ENCODE measurements around the gene ETFA. TPM values are rescaled to one million over a fixed set of nuclear protein-coding genes. Genes with fewer than 3 reads are reported as not detected.
A peak's percentile ranks its signal among the peaks of the same experiment; 100 is the strongest.

The ETFA gene
- polyA plus RNA-seq, 3 donors: 153 to 173 (median 166) TPM

GRCh38 chr15:76208786-76209424 lies 102.4 kb downstream of the ETFA start:
- no peak for DNase-seq (ENCODE audit: extremely low read depth in 1 of 11, low read depth in 9 of 11, low spot score in 4 of 11)

GRCh38 chr15:76208084-76208785 lies 103.0 kb downstream of the ETFA start:
- DNase-seq (ENCODE audit: extremely low read depth in 1 of 11, low read depth in 9 of 11, low spot score in 4 of 11): no peak

- no peak for DNase-seq (ENCODE audit: extremely low read depth in 1 of 11, low read depth in 9 of 11, low spot score in 4 of 11)
Observed at GRCh38 chr15:76206325-76206976, 104.8 kb downstream of the ETFA start.

DNA sequence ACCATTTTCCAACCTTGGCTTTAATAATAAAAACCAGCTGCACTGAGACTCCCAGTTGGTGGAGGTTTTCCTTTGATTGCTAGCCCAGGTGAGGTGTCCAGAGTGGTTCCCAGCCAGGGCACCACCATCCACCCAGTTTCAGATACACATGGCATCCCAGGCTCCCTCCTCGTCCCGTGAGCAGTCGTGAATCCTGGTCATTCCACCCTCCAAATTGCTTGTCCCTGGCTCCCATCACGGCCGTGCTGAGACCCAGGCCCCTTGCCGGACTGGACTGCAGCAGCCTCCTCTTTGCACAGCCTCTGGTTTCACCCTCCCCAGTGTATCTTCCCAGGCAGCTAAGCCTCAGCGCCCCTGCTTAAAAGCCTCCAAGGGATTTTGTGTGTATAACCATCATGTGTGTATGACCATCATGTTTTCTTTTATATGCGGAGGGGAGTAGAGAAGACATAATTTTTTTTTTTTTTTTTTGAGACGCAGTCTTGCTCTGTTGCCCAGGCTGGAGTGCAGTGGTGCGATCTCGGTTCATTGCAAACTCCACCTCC lies 106.3 kb downstream of the ETFA start:
- DNase-seq (ENCODE audit: extremely low read depth in 1 of 11, low read depth in 9 of 11, low spot score in 4 of 11): no peak

DNA sequence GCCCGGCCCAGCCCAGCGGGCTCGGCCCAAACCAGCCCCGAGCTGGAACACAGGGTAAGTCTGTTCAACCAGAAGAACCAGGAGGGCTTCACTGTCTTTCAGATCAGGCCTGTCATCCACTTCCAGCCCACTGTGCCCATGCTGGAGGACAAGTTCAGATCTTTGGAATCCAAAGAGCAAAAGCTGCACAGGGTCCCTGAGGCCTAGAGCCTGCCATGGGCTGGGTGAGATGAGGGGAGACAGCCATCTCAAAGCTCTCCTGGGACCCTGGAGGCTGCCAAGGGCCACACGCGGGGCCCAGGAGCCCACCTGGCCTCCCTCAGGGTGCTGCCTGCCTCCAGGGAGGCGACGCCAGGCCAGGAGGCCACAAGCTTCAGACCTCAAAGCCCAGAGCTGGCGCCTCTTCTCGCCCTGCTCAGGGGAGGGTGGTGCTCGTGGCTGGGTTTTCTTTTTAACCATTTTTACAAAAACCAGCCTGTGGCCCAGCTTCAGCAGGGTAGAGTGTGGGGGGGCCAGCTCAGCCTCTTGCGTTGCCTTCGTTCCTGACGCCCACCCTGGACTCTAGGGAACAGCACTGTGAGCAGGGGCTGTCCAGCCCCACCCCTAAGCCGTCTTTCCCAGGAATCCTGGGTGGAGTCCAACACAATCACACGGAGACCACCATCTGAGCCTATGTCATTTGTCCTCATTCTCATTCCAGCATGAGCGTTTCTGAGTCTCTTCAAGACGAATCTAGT lies 107.0 kb downstream of the ETFA start:
- no peak for DNase-seq (ENCODE audit: extremely low read depth in 1 of 11, low read depth in 9 of 11, low spot score in 4 of 11)

DNA sequence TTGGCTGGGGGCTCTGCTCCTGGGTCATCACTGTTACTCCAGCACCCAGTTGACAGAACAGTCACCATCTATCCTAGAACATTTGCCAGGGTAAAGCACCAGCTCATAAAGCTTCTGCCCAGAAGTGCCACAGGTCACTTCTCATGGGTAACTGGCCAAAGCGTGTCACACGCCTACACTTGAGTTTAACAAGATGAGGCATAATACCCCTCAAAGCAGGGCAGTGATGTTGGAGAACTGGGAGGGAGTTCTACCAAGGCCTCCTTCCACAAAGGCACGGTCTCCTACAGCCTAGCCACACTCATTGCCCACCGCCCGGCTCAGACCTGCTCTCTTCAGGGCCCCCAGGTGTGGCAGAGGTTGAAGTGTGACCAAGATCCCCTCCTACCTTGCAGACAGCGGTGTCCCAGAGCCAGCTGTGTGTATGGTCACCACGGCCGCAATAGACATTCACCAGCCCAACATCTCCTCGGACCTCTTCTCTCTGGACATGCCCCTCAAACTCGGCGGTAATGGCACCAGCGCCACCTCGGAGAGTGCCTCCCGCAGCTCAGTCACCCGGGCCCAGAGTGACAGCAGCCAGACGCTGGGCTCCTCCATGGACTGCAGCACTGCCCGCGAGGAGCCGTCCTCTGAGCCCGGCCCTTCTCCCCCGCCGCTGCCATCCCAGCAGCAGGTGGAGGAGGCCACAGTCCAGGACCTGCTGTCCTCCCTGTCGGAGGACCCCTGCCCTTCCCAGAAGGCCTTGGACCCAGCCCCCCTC lies 107.7 kb downstream of the ETFA start:
- no peak for DNase-seq (ENCODE audit: extremely low read depth in 1 of 11, low read depth in 9 of 11, low spot score in 4 of 11)

GRCh38 chr15:76201536-76202255 lies 109.6 kb downstream of the ETFA start:
- DNase-seq (ENCODE audit: extremely low read depth in 1 of 11, low read depth in 9 of 11, low spot score in 4 of 11): no peak

DNA sequence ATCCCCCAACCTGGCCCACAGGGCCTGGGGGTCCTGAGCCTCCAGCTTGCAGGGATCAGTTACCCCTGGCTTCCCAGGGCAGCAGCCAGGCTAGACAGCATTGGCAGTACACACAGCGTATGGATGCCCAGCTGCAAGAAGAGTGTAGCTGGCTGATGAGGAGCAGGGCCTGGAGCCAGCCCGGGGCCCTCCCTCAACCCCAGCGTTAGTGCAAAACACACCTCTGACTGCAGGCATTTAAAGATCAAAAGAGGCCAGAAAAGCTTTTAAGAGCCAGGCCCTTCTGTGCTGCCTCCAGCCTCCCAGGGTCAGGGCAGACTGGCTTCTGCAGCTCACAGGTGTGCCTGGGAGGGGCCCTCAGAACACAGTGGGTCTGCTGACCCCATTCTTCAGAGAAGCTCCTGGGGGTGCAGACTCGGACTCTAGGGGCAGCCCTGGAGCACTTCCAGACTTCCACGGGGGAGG lies 110.6 kb downstream of the ETFA start:
- no peak for DNase-seq (ENCODE audit: extremely low read depth in 1 of 11, low read depth in 9 of 11, low spot score in 4 of 11)

DNA sequence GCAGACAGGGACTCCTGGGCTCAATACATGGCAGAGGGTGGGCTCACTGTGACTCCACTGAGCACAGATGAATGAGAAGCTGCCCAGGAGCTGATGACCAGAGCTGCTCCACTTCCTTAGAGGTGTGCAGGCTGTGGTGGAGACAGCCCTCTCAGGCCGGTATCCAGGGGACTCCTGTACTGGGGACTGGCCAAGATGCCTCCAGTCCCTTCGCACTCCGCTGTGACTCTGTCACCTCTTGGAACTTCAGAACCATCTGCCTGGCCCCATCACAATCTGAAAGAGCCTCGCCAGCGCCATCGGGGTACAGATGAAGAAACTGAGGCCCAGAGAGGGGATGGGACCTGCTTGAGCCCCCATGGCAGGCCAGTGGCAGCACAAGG lies 111.2 kb downstream of the ETFA start:
- no peak for DNase-seq (ENCODE audit: extremely low read depth in 1 of 11, low read depth in 9 of 11, low spot score in 4 of 11)

DNA sequence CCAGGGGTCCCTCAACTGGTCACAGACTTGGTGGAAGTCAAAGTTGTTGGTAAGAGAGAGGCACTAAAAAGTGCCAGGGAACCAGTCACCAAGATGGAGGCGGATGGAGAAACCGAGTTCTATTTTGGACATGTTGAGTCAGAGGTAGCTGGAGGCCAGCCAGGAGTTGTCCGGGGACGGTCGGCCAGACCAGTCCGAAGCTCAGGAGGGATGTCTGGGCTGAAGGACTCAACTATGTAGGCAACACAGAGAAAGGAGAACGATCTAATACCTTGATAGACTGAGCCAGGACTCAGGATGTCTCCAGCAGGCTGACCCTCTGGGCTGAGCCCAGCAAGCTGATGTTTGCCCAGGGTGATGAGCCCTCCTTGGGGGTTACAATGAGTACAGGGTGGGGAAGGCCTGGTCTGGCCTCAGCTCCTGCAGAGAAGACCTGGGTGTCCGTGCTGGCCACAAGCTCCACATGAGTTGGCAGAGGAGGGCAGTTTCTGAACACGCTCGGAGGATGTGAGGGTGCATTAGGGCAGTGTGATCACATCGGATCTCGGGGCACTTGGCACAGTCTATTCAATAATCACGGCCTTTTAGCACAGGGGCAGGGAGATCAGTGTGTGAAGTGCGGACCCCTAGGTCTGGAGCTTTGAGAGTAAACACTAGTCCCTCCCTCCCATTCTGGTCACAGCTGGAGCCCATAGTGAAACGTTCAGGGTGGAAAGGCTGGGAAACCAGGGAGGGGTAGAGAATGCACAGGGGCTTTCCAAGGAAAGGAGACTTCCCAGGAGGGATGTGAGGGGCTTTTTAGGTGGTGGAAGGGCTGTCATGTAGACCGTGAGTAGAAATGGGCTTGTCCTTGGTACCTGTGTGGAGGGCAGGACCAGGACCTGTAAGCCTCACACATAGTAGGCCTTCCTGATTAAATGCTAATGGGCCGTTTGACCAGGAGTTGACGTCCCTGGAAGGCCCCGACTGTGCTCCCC lies 111.9 kb downstream of the ETFA start:
- DNase-seq (ENCODE audit: extremely low read depth in 1 of 11, low read depth in 9 of 11, low spot score in 4 of 11): no peak

- no peak for DNase-seq (ENCODE audit: extremely low read depth in 1 of 11, low read depth in 9 of 11, low spot score in 4 of 11)
Observed at GRCh38 chr15:76198456-76199105, 112.7 kb downstream of the ETFA start.

GRCh38 chr15:76197703-76198455 lies 113.4 kb downstream of the ETFA start:
- DNase-seq (ENCODE audit: extremely low read depth in 1 of 11, low read depth in 9 of 11, low spot score in 4 of 11): no peak

DNA sequence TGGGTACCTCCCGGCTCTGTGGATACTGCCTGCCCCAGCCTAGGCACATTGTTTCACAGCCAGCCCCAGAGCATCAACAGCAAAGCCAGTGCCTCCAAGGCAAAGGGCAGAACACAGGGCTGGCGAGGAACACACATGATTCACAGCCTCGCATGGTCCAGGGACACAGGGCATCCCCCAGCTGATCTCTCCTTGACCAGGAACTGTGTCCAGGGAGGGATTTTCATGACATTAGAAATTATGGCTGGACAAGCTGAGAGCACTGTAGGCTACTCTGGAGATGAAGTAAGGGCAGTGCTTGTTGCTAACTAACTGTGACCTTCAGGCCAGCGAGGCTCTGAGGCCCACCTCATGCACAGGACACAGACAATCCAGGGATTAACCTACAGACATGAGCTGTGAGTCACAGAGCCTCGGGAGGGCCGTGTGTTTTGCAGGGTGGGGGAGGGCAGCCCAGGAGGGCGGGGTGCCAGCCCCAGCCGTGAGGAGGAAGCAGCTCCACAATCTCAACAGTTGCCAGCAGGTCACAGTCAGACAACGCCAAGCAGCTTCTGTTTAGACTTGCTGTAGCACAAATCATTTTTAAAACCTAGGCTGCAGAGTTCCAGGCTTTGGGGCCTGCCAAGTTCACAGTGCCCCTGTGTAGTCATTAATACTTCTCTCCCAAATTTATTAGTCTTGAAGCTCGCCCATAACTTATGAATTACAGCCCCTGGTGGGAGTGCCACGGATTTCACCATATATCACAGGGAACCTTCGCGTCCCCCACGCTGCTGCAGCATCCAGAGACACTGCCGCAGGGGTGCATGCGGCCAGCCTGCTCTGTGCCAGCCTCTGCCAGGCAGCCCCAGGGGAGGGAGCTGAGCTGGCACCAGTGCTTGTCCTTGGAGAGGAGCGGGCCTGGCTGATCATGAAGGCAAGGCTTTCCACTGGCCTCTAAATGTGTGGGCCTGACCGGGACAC lies 114.7 kb downstream of the ETFA start:
- peak in 5 of 11 donors; percentile 53 to 78 (median 58) for DNase-seq (ENCODE audit: extremely low read depth in 1 of 11, low read depth in 9 of 11, low spot score in 4 of 11)

DNA sequence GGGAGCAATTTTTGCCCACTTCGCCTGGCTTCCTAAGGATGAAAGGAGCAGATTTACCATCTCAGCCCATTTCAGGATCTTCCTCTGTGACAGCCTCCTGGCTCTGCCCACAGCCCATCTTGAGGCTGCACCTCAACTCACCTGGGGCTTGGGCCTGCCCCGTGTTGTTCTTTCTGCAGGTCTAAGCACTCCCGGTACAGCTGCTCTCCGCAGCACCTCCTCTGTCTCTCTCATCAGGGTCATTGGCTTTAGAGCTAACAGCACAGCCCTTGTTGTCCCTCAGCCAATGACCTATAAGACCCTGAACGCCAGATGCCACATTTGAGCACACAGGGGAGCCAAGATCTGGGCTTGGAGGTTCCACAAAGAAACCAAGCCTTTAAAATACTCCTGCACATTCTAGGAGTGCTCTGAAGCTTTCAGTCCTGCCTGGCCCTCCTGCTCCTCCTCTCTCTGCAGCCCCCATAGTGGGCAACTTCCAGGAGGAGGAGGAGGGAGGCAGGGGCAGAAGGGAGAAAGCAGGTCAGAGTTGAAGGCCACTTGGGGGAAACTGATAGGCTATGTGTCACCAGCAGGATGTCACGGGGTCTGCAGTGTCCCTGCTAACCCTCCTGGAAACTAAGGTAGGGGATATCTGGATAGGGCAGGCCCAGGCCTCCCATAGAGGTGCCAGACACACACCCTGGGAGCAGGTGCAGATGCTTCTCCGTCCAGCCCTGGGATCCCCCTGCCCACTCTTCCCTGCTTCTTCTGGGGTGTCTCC lies 115.6 kb downstream of the ETFA start:
- no peak for DNase-seq (ENCODE audit: extremely low read depth in 1 of 11, low read depth in 9 of 11, low spot score in 4 of 11)

Data from renal cortex interstitium (tissue), 11 donors.